Measurements from ENCODE around the gene SCNM1.

GRCh38 chr1:151189637-151190445, 23.9 kb downstream of the SCNM1 start, which contains the start of gene VPS72:
- peak in 1 of 2 donors; percentile 55 for TF ChIP-seq POLR2A (IDR thresholded peaks at IDR 0.05)
- TF ChIP-seq CTCF (IDR thresholded peaks at IDR 0.05), result peak in 2 of 5 experiments; percentile 58 to 71
